ENCODE data around the gene ARMC2.

- TF ChIP-seq EZH2 (IDR thresholded peaks at IDR 0.05; ENCODE audit: insufficient read depth, low read length) (no peak), CTCF (IDR thresholded peaks at IDR 0.05; ENCODE audit: insufficient read depth, low read depth, low read length) (no peak)
Observed at GRCh38 chr6:108872141-108872557, 23.9 kb downstream of the ARMC2 start.
